Fibroblast of gingiva (primary cell): Measurements from ENCODE around the gene NDUFV3.
A peak's percentile ranks its signal among the peaks of the same experiment; 100 is the strongest.
"Not testable (repeated sequence)": the region's sequence is repeated elsewhere in the genome, so short reads cannot be mapped to it uniquely, and the experiment has no call there.

Source experiments
- DNase-seq: peaks from one replicate; pipeline ENCODE4 v3.0.0-alpha.2; 2011; ENCODE audit warnings: low read depth

NDUFV3 gene

DNA sequence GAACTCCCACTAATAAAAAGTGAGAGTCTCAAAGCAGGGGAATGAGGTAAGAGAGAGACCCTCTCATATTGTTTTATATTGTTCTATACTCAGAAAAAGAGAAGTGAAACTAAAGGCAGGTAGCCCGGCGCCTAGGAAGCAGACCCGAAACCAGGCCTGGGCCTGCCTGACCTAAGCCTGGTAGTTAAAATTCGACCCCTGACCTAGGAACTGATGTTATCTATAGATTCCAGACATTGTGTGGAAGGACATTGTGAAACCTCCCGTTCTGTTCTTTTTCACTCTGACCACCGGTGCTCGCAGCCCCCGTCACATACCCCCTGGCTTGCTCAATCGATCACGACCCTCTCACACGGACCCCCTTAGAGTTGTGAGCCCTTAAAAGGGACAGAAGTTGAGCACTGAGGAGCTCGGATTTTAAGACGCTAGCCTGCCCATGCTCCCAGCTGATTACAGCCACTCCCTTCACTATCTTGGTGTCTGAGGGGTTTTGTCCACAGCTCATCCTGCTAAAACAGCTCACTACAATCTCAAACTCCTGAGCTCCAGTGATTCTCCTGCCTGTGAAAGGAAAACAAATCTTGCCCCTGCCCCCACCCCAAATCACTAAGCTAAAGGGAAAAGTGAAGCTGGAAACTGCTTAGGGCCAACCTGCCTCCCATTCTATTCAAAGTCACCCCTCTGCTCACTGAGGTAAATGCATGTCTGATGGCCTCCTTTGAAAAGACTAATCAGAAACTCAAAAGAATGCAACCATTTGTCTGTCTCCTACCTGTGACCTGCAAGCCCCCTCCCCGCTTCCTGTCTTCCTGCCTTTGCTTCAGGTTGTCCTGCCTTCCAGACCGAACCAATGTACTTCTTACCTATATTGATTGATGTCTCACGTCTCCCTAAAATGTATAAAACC, 44.2 kb downstream of the NDUFV3 start:
- DNase-seq, result not testable (repeated sequence)

DNA sequence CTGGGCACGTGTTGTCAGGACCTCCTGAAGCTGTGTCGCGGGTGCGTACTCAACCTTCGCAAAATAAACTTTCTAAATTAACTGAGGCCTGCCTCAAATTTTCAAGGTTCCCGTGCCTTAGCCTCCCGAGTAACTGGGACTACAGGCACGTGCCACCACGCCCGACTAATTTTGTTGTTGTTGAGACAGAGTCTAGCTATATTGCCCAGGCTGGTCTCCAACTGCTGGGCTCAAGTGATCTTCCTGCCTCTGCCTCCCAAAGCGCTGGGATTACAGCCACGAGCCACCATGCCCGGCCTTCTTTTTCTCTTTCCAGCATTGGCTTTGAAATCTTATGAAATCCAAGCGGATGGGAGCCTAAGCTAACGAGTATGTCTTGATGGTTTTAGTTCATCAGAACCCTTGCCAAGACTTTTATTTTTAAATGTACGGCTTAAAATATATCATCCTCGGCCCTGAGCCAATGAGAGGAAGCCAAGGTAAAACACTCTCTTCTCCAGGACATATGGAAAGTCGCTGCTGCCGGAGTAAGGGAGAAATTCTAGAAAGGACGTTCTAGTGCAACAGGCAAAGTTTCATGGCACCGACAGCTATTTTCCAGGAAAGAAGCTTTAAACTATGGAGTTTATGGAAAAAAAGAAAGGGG, 45.0 kb downstream of the NDUFV3 start:
- DNase-seq, result no peak

DNA sequence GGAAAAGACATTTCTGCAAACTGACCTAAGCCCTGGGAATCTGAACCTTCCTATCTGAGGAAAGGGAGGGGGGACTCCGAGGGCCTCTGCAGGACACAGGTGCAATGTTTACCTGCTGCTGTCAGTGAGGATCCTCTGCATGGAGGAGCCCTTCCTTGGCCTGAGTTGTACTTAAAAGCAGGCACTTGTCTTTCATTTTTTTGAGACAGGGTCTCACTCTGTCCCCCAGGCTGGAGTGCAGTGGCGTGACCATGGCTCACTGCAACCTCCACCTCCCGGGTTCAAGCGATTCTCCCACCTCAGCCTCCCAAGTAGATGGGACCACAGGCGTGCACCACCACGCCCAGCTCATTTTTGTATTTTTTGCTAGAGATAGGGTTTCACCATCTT, 45.5 kb downstream of the NDUFV3 start:
- not testable (repeated sequence) for DNase-seq

DNA sequence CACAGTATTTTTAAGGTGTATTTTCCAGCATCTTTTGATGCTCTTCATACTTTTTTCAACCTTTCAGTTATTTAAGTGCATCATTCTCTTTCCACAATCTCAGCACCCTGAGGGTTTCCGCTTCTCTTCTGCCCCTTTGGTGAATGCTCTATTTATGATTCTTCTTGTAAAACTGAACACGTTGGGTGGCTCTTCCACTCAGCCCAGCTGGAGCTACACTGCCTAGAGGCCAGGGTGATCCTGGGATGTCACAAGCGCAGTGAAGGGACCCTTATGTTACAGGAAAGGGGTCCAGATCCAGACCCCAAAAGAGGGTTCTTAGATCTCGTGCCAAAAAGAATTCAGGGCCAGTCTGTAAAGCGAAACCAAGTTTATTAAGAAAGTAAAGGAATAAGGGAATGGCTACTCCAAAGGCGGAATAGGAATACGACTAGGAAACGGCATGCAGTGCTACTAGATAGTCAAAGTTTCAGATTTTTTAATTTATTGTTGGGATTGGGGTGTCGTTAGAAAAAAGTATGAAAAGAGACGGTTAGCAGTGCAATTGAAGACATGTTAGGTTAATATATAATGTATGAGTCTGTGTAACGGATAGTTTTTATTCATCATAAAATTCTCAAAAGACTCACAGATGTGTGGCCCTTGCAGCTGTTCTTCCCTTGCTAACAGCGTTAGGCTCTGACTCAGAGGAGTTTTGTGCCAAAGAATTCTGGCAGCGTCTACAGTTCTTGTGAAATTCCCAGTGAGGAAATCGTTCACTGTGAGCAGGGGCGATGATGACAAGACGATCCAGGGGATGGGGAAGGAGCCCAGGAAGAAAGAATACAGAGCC, 46.7 kb downstream of the NDUFV3 start:
- peak; percentile 96 for DNase-seq

DNA sequence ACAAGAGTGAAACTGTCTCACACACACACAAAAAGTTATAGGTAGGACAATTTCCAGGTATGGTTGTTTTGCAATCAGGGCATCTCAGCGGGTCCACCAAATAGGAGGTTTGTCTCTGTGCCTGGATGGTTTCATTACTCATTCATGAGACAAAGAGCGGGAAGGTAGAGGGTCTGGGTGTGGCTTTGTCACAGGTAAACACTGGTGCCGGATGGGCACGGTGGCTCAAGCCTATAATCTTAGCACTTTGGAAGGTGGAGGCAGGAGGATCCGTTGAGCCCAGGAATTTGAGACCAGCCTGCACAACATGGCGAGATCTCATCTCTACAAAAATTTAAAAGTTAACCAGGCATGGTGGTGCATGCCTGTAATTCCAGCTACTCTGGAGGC, 48.6 kb downstream of the NDUFV3 start:
- DNase-seq, result no peak

DNA sequence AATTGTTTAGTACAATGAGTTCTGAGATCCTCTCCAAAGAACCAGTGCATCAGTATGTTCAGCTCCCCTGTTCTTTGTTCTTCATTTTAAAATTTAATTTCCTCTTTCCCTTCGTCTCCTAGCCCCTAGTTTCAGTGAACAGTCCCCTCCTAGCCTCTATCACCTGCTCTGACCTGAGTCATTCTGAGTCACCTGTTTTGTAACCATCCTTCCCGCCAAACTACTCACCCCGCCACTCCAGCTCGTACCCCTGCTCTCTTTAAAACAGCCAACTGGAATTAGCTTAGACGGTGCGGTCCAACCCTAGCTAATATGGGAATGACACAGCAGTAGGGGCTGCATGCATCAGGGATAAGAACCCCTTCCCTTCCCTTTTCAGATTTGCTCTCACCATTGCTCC, 49.1 kb downstream of the NDUFV3 start:
- no peak for DNase-seq

DNA sequence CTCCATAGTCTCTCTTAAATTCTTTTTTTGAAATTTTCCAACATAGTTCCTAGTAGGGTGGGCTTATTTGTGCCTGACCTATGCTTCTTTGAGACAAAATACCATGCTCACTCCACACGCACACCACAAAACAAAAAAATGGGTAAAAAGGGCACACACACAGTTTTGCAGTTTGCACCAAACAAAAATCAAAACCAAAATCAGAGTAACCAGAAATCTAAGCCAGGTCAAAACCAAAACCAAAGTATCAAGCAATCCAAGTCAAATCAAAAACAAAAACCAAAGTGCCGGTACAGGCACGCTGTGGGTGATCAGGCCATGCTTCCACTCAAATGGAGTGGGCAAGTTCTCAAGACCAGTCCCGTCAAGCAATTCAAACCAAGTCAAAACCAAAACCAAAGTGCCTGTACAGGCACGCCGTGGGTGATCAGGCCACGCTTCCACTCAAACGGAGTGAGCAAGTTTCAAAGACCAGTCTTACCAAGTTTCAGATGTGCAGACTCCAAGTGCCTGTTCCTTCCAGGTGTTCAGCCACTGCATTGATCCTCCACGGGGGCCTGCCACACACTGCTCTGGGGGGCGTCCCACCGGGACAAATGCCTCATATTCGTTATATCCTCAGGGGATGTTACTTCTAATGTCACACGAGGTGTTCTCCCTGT, 56.1 kb downstream of the NDUFV3 start:
- DNase-seq, result not testable (repeated sequence)

DNA sequence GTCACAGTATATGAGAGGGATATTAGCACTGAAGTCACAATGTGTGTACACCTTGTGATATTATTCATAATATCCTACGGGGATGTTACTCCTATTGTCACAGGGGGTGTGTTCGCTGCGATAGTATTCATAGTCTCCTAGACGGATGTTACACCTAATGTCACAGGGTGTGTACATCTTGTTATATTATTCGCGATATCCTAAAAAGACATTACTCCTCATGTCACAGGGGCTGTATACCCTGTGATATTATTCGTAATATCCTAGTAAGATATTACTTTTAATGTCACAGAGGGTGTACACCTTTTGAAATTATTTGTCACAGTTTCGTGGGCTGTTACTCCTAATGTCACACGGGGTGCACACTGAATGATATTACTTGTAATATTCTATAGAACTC, 58.1 kb downstream of the NDUFV3 start:
- DNase-seq, result not testable (repeated sequence)

DNA sequence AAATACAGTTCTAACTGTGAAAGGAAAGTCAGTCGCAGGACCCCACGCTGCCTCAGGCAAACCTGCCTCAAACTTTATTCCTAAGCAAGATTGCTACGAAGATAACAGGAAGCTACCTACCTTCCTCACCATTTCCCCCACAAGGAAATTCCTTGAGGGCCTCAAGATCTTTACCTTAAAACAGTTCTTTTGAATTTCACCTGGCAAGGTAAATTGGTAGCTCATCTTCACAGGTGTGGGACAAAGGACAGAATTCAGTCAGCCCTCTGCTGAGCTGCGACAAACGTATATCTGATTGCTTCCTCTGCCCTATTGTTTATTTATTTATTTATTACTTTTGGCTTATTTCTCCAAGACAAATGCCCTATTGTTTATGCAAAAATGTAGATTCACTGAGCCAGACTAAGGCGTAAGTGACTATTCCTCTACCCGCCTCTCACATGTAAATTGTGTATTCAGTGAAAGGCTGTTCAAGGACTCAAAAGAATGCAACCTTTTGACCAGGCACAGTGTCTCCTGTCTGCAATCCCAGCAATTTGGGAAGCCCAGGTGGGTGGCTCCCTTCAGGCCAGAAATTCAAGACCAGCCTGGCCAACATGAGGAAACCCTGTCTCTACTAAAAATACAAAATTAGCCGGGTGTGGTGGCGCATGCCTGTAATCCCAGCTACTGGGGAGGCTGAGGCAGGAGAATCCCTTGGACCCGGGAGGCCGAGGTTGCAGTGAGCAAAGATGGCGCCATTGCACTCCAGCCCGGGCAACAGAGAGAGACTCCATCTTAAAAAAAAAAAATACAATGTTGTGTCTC, 63.9 kb downstream of the NDUFV3 start:
- no peak for DNase-seq

DNA sequence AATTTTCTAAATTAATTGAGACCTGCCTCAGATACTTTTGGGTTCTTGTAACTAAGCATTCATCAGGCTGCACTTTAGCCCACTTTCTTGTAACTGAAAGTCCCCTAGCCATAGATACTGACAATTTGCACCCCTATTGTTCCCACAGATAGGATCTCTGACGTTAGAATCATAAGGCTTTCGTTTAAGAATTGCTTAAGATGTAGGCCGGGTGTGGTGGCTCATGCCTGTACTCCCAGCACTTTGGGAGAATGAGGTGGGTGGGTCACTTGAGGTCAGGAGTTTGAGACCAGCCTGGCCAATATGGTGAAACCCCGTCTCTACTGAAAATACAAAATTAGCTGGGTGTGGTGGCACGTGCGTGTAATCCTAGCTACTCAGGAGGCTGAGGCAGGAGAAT, 65.0 kb downstream of the NDUFV3 start:
- DNase-seq, result not testable (repeated sequence)

DNA sequence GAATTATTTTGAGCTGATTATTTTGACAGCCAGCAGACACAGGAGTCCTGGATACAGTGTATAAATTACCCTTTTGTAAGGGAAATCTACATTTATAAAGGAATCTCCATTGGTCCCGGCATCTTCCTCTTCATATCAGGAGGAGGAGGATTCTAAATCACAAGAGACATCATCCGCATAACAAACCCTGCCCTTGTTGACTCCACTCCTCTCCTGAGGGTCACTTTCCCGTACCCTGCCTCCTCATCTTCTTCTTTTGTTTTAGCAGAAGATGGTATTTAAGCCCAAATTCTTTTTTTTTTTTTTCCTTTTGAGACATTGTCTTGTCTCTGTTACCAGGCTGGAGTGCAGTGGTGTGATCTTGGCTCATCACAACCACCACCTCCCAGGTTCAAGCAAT, 66.6 kb downstream of the NDUFV3 start:
- DNase-seq, result no peak

DNA sequence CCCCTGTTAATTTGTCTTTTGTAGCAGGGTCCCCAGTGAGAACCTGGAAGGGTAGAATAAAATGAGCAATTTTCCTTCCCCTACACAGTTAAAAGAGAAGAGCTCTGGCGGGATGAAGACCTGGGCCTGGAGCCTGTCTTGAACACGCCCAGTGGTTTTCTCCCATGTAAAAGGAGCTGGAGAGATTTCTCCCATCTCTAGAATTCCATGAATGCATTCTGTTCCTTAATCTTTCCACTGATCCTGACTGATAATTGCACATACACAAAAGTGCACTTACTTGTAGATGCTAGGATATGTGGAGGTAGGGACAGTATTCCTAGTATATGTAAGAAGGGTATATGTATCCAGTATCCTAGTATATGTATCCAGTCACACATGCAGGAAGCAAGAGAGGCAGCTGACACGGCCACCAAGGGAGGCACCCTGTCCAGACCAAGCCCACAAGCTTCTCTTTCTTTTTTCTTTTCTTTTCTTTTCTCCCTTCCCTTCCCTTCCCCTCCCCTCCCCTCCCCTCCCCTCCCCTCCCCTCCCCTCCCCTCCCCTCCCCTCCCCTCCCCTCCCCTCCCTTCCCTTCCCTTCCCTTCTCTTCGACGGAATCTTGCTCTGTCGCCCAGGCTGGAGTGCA, 69.4 kb downstream of the NDUFV3 start:
- DNase-seq, result no peak
